ENCODE data around the gene POLD4.
"Not testable (repeated sequence)": the region's sequence is repeated elsewhere in the genome, so short reads cannot be mapped to it uniquely, and the experiment has no call there.

The POLD4 gene

GRCh38 chr11:67351275-67352005 is 1.9 kb downstream of the POLD4 start:
- DNase-seq = peak; percentile 64 to 69

- no peak for DNase-seq
These were observed 3.3 kb downstream of the POLD4 start for GRCh38 chr11:67349928-67350465.

- DNase-seq = no peak
These were observed 3.9 kb downstream of the POLD4 start for GRCh38 chr11:67349457-67349856.

- no peak for DNase-seq
These were observed 4.3 kb downstream of the POLD4 start for GRCh38 chr11:67349036-67349435.

- no peak for DNase-seq
These were observed 5.2 kb downstream of the POLD4 start for GRCh38 chr11:67347964-67348749.

GRCh38 chr11:67345920-67346819 is 7.2 kb downstream of the POLD4 start:
- peak; percentile 24 to 51 for DNase-seq

GRCh38 chr11:67345247-67345919 is 8.0 kb downstream of the POLD4 start:
- DNase-seq = no peak

GRCh38 chr11:67344264-67344663 is 9.1 kb downstream of the POLD4 start:
- DNase-seq = no peak

GRCh38 chr11:67337257-67337656 is 16.1 kb downstream of the POLD4 start:
- DNase-seq = no peak

GRCh38 chr11:67332081-67332691 is 21.2 kb downstream of the POLD4 start:
- DNase-seq = no peak

GRCh38 chr11:67323526-67323925 is 29.8 kb downstream of the POLD4 start:
- no peak for DNase-seq

- no peak for DNase-seq
These were observed 31.3 kb downstream of the POLD4 start for GRCh38 chr11:67322049-67322448.

- DNase-seq = no peak
These were observed 32.0 kb downstream of the POLD4 start for GRCh38 chr11:67321313-67321871.

- DNase-seq = no peak
These were observed 32.7 kb downstream of the POLD4 start for GRCh38 chr11:67320691-67321090.

GRCh38 chr11:67320011-67320410 is 33.3 kb downstream of the POLD4 start:
- no peak for DNase-seq

GRCh38 chr11:67318876-67319275 is 34.5 kb downstream of the POLD4 start:
- DNase-seq = not testable (repeated sequence)

- DNase-seq = no peak
These were observed 35.3 kb downstream of the POLD4 start for GRCh38 chr11:67317888-67318555.

- peak; percentile 92 to 94 for DNase-seq
These were observed 36.0 kb downstream of the POLD4 start for GRCh38 chr11:67317205-67317887.

- no peak for DNase-seq
These were observed 36.5 kb downstream of the POLD4 start for GRCh38 chr11:67316882-67317204.

- DNase-seq = no peak
These were observed 37.9 kb downstream of the POLD4 start for GRCh38 chr11:67315325-67315909.

Measured in AML-193 (cell line).